Transverse colon (tissue), 4 donors: ENCODE data around the gene PBX3. TPM values are rescaled to one million over a fixed set of nuclear protein-coding genes. Genes with fewer than 3 reads are reported as not detected.
A peak's percentile ranks its signal among the peaks of the same experiment; 100 is the strongest.

Experiments
- DNase-seq: peaks from one replicate; pipeline ENCODE4 v3.0.0-alpha.2; 2019
- H3K27ac ChIP-seq, 4 donors: fragments of 200-600 bp; sonication (generic); 2 replicates each; pipeline ENCODE4 v1.5.1; 2016 to 2018; ENCODE audit warnings: inconsistent platforms in 4 of 4
- H3K27me3 ChIP-seq: fragments of 200-600 bp; sonication (generic); 2 replicates; pipeline ENCODE4 v1.5.1; 2017; ENCODE audit warnings: inconsistent platforms
- H3K36me3 ChIP-seq, 4 donors: fragments of 200-600 bp; sonication (generic); 2 replicates each; pipeline ENCODE4 v1.5.1; 2017 to 2019; ENCODE audit warnings: inconsistent platforms in 4 of 4
- H3K4me1 ChIP-seq, 4 donors: fragments of 200-600 bp; sonication (generic); 2 replicates each; pipeline ENCODE4 v1.5.1; 2017 to 2020; ENCODE audit warnings: inconsistent platforms in 4 of 4
- H3K4me3 ChIP-seq, 4 donors: fragments of 200-600 bp; sonication (generic); 1 replicate in 1 of 4; 2 replicates in 3 of 4; pipeline versions ENCODE4 v1.5.1 to v1.6.1; 2017 to 2019; ENCODE audit warnings: inconsistent platforms in 4 of 4
- H3K9me3 ChIP-seq, 2 donors: fragments of 200-600 bp; sonication (generic); 2 replicates each; pipeline ENCODE4 v1.5.1; 2017 to 2019; ENCODE audit warnings: inconsistent platforms in 2 of 2
- EP300 ChIP-seq: sonication (generic); formaldehyde crosslinking; IDR thresholded peaks from one replicate; pipeline ENCODE4 v1.6.1; 2017; ENCODE audit warnings: antibody characterized with exemption, low read depth
- POLR2A ChIP-seq: fragments of 450-650 bp; IDR thresholded peaks from one replicate; pipeline ENCODE4 v1.6.1; 2016; ENCODE audit warnings: antibody characterized with exemption, mild to moderate bottlenecking, moderate library complexity
- POLR2AphosphoS5 ChIP-seq, 3 donors: sonication (generic); formaldehyde crosslinking; IDR thresholded peaks; one replicate each; pipeline ENCODE4 v1.6.1; 2016; ENCODE audit warnings: antibody characterized with exemption in 3 of 3
- WGBS, 2 donors: methylation state at CpG; one replicate each; pipeline ENCODE4 v1.1.5; 2018; ENCODE audit warnings: low coverage in 1 of 2; 5-methylcytosine and 5-hydroxymethylcytosine counted together
- in situ Hi-C, 4 donors: fragments of 200-750 bp; cut with MboI; loops; one replicate each; pipeline versions ENCODE4 v1.15.0 to v1.15.1; 2017; ENCODE audit warnings: low sequenced_read_pairs in 3 of 4, low pct_ligation_motif_present in 1 of 4, low pct_unique_long_range_greater_than_20kb in 1 of 4
- intact Hi-C: fragments of 100-400 bp; cut with DNase I; formaldehyde crosslinking; loops from one replicate; pipeline ENCODE4 v1.15.1; 2023; ENCODE audit warnings: low total_unique reads
- total RNA-seq, 4 donors: library from RNA; depleted of rRNA; stranded (reverse); fragments of >200 nt; gene quantifications; one replicate each; pipeline ENCODE4 v1.1.0, GENCODE V29; 2016
- TF ChIP-seq, protein P1 (sequence below), 5 experiments: fragments of 200-600 bp in 3 of 5; fragments of 450-650 bp in 2 of 5; sonication (generic) in 3 of 5; IDR thresholded peaks; 1 replicate in 2 of 5; 2 replicates in 3 of 5; pipeline ENCODE4 v1.5.1; 2016 to 2017; ENCODE audit warnings: antibody characterized with exemption in 5 of 5, inconsistent platforms in 3 of 5, mild to moderate bottlenecking in 2 of 5, moderate library complexity in 1 of 5

Gene PBX3
- total RNA-seq = 10 to 100 TPM; 16.4 to 70.3 (median 20.4) TPM

DNA sequence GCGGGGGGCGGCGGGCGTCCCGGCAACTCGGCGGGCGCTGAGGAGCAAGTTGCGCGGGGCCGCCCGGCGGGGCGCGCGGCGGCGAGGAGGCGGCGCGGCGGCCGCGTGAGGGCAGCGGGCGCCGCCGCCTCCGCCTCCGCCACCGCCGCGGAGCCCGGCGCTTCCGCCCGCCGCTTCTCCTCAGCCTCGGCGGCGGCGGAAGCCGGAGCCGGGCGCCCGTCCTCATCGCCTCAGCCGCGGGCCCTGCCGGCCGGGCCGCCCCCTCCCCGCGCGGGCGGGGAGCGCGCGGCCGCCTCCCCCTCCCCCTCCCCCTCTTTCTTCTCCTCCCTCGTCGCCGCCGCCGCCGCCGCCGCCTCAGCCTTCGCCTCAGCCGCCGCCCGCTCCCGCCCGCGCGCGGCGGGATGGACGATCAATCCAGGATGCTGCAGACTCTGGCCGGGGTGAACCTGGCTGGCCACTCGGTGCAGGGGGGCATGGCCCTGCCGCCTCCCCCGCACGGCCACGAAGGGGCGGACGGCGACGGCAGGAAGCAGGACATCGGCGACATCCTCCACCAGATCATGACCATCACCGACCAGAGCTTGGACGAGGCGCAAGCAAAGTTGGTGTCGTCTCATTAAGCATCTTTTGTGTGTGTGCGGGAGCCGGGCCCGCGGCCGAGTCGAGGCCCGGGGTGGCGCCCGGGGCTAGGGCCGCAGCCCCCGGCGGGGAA lies at the start of gene PBX3:
Gene PBX3, plus strand, starts transcription at position 321 of the 712 bp plus-strand sequence.
- peak; percentile 54 for DNase-seq
- Histone ChIP-seq H3K27ac (peak within 1 kb of the TSS; percentile 83 to 94 (median 90)), H3K27me3 (no peaks in the 10 kb centered on the region), H3K36me3 (no peaks in the 10 kb centered on the region), H3K9me3 (no peaks in the 10 kb centered on the region), H3K4me3 (peak within 1 kb of the TSS; percentile 62 to 95 (median 88)), H3K4me1 (peaks cover 0 to 39% (median 9%) of the 10 kb centered on the region in 4 donors)
- no peak for TF ChIP-seq POLR2A
- peak in 2 of 3 donors; percentile 27 to 35 for TF ChIP-seq POLR2AphosphoS5 (IDR thresholded peaks at IDR 0.05)
- TF ChIP-seq, protein P1, sequence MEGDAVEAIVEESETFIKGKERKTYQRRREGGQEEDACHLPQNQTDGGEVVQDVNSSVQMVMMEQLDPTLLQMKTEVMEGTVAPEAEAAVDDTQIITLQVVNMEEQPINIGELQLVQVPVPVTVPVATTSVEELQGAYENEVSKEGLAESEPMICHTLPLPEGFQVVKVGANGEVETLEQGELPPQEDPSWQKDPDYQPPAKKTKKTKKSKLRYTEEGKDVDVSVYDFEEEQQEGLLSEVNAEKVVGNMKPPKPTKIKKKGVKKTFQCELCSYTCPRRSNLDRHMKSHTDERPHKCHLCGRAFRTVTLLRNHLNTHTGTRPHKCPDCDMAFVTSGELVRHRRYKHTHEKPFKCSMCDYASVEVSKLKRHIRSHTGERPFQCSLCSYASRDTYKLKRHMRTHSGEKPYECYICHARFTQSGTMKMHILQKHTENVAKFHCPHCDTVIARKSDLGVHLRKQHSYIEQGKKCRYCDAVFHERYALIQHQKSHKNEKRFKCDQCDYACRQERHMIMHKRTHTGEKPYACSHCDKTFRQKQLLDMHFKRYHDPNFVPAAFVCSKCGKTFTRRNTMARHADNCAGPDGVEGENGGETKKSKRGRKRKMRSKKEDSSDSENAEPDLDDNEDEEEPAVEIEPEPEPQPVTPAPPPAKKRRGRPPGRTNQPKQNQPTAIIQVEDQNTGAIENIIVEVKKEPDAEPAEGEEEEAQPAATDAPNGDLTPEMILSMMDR (IDR thresholded peaks at IDR 0.05) = no peak
- intact Hi-C loops (loop anchor here (5.0 kb wide), 1 partner anchor 75 kb away; no protein-coding TSS in a partner anchor), in situ Hi-C loops (no loop called here)
- 1% methylated on average over 68 of the region's 107 CpGs; no CpG with 5 or more reads in 1 of the 2 donors for WGBS, 2 donors

DNA sequence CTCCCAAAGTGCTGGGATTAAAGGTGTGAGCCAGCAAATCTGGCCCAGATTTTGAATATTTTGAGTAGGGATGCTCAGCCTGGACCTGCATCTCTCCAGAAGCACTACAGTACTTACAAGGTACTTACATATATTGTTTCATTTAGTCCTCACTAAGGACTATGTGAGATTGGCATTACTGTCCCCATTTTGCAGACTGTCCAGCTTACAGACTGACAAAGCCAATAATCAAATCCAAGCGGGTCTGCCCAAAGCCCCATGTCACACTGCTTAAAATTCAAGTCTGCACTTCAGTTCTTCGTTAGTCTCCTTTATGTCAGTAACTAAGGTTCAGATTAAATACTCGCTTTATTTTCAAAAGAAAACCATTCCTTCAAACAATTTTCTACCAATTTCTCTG lies 47.3 kb upstream of the PBX3 start:
- Histone ChIP-seq H3K36me3 (no peaks in the 10 kb centered on the region), H3K9me3 (no peaks in the 10 kb centered on the region), H3K27ac (no peak overlapping the region), H3K4me3 (no peak overlapping the region), H3K27me3 (no peaks in the 10 kb centered on the region), H3K4me1 (peaks cover 0 to under 1% (median 0%) of the 10 kb centered on the region in 4 donors)
- in situ Hi-C loops (no loop called here), intact Hi-C loops (no loop called here)
- DNase-seq = no peak
- 75 to 95% methylated on average over 2 to 3 of the region's 3 CpGs for WGBS, 2 donors
- no peak for TF ChIP-seq EP300
- no peak for TF ChIP-seq POLR2A
- TF ChIP-seq POLR2AphosphoS5 (IDR thresholded peaks at IDR 0.05) = no peak
- TF ChIP-seq, protein P1 (IDR thresholded peaks at IDR 0.05) = no peak

DNA sequence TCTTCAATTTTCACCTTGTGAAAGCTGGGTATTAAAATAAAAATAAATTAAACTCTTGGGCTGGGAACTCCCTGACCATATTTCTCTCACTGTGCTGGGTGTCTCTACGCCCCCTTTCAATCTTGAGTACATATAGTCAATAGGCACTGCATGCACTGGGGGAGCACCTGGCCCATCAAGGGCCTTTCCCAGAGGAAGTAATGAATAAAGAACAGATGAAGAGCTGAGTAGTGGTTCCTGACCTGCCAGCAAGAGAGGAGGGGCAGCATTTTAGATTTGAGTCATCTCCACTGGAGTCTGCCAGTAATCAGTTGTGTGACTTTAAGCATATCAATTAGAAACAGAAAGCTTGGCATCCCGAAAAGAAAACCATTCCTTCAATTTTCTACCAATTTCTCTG lies 46.4 kb upstream of the PBX3 start:
- WGBS, 2 donors = 75 to 78% methylated on average over 2 of the region's 2 CpGs
- H3K4me1 ChIP-seq = peaks cover 0 to 5% (median 3%) of the 10 kb centered on the region in 4 donors
- H3K4me3 ChIP-seq = no peak overlapping the region
- no peak for DNase-seq
- no peaks in the 10 kb centered on the region for H3K36me3 ChIP-seq
- TF ChIP-seq, protein P1 (IDR thresholded peaks at IDR 0.05) = no peak
- TF ChIP-seq EP300 (no peak), POLR2AphosphoS5 (IDR thresholded peaks at IDR 0.05) (no peak), POLR2A (no peak)
- no peaks in the 10 kb centered on the region for H3K27me3 ChIP-seq
- H3K27ac ChIP-seq = no peak overlapping the region
- in situ Hi-C loops (no loop called here), intact Hi-C loops (no loop called here)
- H3K9me3 ChIP-seq = no peaks in the 10 kb centered on the region

DNA sequence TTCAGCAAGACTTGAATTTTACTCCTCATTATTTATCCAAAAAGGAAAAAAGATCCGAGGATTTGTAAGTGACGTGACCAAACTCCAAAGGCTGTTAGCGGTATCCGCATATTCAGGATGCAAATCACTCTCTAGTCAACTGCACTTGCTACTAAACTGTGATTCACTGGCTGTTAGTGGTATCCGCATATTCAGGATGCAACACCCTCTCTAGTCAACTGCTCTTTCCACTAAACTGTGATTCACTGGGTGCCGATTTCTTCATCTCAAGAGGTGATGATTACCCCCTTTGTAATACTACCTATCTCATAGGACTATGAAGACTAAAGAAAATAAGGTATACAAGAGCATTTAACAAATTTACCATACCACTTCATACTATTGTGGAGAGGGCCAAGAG lies 45.8 kb upstream of the PBX3 start:
- no peaks in the 10 kb centered on the region for H3K36me3 ChIP-seq
- H3K27ac ChIP-seq = no peak overlapping the region
- peaks cover 0 to 11% (median 8%) of the 10 kb centered on the region in 4 donors for H3K4me1 ChIP-seq
- no peaks in the 10 kb centered on the region for H3K9me3 ChIP-seq
- WGBS, 2 donors = 87 to 92% methylated on average over 5 to 6 of the region's 6 CpGs
- H3K4me3 ChIP-seq = no peak overlapping the region
- in situ Hi-C loops (no loop called here), intact Hi-C loops (no loop called here)
- no peak for TF ChIP-seq POLR2AphosphoS5 (IDR thresholded peaks at IDR 0.05)
- TF ChIP-seq EP300 = no peak
- TF ChIP-seq POLR2A = no peak
- TF ChIP-seq, protein P1 (IDR thresholded peaks at IDR 0.05) = no peak
- no peaks in the 10 kb centered on the region for H3K27me3 ChIP-seq
- DNase-seq = no peak
